KOPT-K1 (cell line): ENCODE measurements around the gene PROSER3.

Experiments
- H3K27ac ChIP-seq: fragments of 200-600 bp; sonication (generic); 2 replicates; pipeline ENCODE4 v1.5.1; 2016; ENCODE audit warnings: antibody characterized with exemption, mild to moderate bottlenecking, low read depth, low read length; ENCODE audit not compliant: poor library complexity, severe bottlenecking
- H3K36me3 ChIP-seq: fragments of 200-600 bp; sonication (generic); 2 replicates; pipeline ENCODE4 v1.5.1; 2017; ENCODE audit warnings: antibody characterized with exemption, mild to moderate bottlenecking, low read length, moderate library complexity; ENCODE audit not compliant: insufficient read depth
- H3K9me3 ChIP-seq: fragments of 200-600 bp; sonication (generic); 2 replicates; pipeline ENCODE4 v1.5.1; 2017; ENCODE audit warnings: antibody characterized with exemption, low read length, mild to moderate bottlenecking; ENCODE audit not compliant: insufficient read depth, poor library complexity, severe bottlenecking

The PROSER3 gene

DNA sequence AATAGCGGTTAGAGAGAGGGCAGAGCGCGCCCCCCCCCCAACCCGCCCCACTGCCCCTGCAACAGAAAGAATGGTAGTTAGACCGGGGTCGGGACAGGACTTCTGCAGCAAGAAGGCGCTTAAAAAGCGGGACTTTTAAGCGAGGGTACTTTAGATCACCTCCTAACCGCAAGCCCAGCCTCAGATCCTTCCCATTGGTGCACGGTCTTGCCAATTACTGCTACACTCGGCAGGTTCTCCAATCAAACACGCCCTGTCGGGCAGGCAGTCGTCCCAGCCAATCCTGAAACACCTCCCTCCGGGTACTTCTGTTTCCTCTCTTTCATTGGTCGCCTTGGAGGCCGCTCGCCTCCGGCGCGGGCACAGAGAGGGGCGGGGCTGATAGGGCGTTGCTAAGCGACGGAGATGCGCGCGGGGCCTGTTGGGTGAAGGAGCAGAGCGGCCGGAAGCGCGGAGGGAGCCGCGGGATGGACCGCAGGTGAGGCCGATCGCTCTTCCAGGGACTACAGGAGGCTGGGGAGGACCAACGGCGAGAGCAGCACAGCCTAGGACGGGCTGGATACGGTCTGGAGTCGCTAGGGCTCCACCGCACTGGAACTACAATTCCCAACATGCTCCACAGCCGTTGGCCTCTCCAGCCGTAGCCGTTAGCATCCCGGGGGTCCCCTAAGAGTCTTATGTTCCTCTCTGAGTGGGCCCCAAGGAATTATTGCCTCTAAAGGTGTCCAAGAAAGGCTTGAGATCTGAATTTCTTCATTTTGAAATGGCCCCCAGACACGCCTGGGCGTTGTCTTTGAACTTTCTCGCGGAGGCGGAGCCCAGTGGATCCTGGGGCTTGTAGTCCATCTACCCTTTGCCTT is at the start of gene PROSER3:
PROSER3 (plus strand) TSS at position 428 of the 860 bp plus-strand sequence; CDS start at position 468, 40 bp downstream.
- peaks cover 46% of the 10 kb centered on the region for H3K36me3 ChIP-seq
- H3K9me3 ChIP-seq, result no peaks in the 10 kb centered on the region
- peak within 1 kb of the TSS; percentile 89 for H3K27ac ChIP-seq

DNA sequence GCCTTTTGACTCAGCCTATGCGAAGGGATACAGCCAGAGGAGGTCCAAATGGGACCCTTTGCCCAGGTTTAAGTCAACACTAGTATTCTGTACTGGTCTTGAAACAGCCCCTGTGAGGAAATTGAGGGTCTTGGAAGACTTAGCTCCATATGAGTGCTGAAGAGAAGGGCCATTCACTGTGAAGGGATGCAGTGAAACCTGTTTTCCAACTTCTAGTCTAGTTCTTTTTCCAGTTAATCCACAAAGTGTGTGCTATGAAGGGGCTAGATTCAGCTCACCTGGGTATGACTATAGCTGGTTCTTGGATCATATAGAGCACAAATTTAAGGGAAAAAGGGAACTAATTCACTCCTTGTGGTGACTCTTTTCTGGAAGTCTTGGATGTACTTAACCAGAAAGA is 49.6 kb upstream of the PROSER3 start:
- no peak overlapping the region for H3K27ac ChIP-seq
- H3K9me3 ChIP-seq, result no peaks in the 10 kb centered on the region
- H3K36me3 ChIP-seq, result no peaks in the 10 kb centered on the region

DNA sequence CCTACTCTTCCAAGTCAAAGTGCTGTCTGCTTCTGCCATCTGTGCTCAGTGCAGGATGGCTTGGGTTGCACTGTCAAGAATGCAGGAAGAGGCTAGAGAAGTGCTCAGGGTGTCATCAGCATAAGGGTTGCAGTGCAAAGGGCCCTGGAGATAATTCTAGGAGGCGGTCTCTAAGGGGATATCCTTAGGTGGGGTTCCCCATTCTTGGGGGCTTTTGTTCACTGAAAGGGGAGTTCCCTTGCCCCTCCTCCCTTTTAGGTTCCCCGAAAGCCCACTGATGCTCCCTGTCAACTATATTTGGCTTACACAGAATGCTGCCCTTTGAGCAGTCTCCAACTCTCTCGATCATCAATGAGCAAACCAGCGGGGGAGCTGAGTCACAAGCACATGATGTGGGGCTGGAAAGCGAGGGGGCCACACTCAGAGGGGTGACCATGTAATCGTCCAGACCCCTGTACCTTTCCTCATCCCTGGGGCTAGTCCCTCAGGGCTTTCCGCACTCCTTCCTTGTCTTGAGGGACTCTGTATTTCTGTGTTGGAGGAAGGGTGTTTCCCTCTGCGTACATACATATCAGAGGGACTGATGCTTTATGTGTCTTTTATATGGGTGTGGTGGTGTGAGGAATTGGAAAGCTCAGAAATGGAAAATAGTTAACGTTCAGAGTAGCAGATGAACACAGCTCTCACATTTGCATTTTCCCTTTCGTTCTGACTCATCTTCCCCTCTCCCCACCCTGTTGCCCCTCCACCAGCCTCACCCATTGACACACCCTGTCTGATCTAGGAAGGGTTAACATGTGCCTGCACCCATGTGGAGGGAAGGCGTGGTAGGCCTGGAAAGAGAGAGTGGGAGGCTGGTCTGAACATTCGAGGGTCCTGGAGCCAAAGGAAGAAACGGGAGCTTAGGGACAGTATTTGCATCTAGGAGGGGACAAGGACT is 46.9 kb upstream of the PROSER3 start:
- H3K27ac ChIP-seq, result no peak overlapping the region
- H3K9me3 ChIP-seq, result no peaks in the 10 kb centered on the region
- no peaks in the 10 kb centered on the region for H3K36me3 ChIP-seq

DNA sequence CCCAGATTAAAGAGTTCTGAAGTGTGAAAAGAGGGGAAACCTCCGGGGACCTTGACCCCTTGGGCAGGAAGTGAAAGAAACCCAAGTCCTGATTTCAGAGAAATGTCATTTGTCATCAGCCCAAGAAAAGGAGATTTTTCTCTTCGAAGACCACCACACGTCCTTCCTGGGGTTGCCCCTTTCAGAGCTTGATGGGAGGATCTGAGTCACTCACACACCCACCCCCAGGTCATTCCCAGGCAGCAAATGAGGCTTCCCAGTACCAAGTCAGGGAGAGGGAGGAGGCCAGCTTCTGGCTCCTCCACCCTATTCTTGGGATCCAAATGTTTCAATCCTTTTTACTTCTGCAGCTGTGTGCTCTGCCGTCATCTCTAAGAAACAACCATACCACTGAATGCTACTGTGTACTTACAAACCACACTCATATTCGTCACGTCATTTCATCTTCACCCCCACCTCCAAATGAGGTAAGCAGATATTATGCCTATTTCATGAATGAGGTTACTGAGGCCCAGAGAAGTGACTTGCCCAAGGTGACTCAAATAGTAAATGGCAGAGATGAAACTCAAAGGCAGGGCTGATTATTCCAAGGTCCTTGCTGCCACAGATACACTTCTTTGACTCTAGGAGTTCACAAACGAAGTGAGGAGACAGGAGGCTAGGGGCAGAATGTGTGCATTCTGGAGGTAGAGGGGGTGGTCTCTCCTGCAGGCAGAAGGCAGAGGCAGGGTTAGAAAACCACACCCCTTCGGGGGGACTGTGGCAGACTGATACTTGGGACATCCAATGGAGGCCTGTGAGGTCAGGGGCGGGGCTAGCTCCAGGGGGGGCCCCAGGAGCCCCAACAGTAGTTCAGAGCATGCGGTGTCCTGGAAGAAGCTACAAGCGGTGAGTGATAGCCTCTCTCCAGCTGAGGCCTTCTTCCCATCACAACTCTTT is 45.1 kb upstream of the PROSER3 start:
- Histone ChIP-seq H3K27ac (no peak overlapping the region), H3K36me3 (no peaks in the 10 kb centered on the region), H3K9me3 (no peaks in the 10 kb centered on the region)

DNA sequence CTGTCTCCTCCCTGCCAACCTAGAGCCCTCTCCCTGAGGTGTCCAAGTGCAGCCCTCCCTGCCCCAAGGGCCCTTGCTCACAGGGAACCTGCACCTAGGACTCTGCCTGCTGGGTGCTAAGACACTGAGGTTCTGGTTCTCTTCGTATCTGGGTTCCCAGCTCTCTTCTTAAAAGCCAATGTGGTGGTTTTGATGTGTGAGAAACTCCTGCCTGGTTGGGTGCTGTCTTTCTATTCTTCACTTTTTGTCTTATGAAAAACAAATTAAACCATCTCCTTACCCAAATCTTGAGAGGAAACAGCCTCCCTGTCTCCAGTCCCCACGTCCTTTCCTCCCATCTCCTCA is 44.5 kb upstream of the PROSER3 start:
- H3K27ac ChIP-seq, result no peak overlapping the region
- H3K9me3 ChIP-seq, result no peaks in the 10 kb centered on the region
- no peaks in the 10 kb centered on the region for H3K36me3 ChIP-seq

DNA sequence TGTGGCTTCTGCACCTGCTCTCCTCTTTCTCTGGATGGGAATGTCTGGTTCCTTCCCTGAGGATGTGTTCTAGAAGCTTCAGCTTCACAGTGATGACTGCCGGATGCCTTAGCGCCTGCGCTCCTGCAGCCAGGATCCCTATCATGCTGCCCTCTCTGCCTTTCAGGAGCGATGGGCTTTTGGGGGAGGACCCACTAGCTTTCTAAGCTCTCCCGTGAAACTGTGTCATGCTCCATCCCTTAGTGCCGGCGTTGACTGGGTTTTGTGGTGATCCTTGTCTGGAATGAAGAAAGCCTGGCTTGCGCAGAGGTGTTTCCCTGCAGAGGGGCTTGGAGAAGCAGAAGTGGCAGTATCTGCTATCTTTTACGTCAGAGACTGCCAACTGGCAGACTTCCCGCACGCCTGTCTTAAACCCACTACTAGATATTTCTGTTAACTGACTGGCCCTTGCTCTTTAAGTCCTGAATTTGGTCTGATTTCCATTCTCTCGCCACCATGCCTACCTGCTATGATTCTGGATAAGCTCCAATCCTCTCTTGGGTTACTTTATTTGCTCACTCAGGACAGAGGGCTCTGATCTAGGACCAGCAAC is 44.0 kb upstream of the PROSER3 start:
- no peaks in the 10 kb centered on the region for H3K9me3 ChIP-seq
- H3K36me3 ChIP-seq, result no peaks in the 10 kb centered on the region
- H3K27ac ChIP-seq, result no peak overlapping the region

DNA sequence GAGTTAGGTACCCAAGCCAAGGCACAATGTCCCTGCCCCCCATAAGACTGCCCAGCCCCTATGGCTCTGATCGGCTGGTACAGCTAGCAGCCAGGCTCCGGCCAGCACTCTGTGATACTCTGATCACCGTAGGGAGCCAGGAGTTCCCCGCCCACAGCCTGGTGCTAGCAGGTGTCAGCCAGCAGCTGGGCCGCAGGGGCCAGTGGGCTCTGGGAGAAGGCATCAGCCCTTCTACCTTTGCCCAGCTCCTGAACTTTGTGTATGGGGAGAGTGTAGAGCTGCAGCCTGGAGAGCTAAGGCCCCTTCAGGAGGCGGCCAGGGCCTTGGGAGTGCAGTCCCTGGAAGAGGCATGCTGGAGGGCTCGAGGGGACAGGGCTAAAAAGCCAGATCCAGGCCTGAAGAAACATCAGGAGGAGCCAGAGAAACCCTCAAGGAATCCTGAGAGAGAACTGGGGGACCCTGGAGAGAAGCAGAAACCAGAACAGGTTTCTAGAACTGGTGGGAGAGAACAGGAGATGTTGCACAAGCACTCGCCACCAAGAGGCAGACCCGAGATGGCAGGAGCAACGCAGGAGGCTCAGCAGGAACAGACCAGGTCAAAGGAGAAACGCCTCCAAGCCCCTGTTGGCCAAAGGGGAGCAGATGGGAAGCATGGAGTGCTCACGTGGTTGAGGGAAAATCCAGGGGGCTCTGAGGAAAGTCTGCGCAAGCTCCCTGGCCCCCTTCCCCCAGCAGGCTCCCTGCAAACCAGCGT is 43.2 kb upstream of the PROSER3 start:
- Histone ChIP-seq H3K36me3 (peaks cover 5% of the 10 kb centered on the region; the same call in 1 of the 2 replicates), H3K27ac (no peak overlapping the region), H3K9me3 (no peaks in the 10 kb centered on the region)

DNA sequence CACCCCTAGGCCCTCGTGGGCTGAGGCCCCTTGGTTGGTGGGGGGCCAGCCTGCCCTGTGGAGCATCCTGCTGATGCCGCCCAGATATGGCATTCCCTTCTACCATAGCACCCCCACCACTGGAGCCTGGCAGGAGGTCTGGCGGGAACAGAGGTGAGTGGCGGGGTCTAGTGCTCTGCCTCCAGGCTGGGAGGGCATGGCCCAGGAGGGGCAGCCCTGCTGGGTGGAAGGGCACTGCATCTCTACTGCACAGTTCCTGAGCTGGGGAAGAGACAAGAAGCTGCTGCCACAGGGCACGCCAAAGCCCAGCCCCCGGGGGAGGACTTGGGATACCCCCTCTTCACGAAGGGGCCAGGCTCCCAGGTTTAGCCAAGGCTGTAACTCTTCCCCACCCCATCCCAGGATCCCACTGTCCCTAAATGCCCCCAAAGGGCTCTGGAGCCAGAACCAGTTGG is 42.6 kb upstream of the PROSER3 start:
- H3K9me3 ChIP-seq, result no peaks in the 10 kb centered on the region
- no peak overlapping the region for H3K27ac ChIP-seq
- H3K36me3 ChIP-seq, result peaks cover 11% of the 10 kb centered on the region; the same call in 1 of the 2 replicates

DNA sequence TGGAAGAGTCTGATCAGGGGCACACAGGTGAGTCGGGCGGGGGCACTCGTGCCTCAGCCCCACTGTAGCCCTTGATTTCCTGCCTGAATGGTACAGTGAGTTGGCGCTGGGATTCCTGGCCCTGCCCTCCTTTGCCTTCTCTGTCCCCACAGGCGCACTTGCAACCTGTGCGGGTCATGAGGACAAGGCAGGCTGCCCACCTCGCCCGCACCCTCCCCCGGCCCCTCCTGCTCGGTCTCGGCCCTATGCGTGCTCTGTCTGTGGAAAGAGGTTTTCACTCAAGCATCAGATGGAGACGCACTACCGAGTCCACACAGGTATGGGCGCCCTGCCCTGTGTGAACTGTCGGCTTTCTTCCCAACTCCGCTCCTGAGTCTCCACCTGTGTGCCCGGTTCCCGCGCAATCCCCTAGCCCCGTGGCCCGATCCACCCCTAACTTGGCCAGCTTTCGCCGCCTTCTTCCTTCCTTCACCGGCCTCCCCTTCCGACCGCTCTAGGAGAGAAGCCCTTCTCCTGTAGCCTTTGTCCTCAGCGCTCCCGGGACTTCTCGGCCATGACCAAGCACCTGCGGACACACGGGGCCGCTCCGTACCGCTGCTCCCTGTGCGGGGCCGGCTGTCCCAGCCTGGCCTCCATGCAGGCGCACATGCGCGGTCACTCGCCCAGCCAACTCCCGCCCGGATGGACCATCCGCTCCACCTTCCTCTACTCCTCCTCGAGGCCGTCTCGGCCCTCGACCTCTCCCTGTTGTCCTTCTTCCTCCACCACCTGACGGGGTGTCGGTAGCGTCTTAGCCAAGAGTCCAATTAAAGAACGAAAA is 41.8 kb upstream of the PROSER3 start:
- H3K9me3 ChIP-seq, result no peaks in the 10 kb centered on the region
- H3K27ac ChIP-seq, result peak overlapping the region; percentile 79
- H3K36me3 ChIP-seq, result peaks cover 19% of the 10 kb centered on the region; the same call in 1 of the 2 replicates

DNA sequence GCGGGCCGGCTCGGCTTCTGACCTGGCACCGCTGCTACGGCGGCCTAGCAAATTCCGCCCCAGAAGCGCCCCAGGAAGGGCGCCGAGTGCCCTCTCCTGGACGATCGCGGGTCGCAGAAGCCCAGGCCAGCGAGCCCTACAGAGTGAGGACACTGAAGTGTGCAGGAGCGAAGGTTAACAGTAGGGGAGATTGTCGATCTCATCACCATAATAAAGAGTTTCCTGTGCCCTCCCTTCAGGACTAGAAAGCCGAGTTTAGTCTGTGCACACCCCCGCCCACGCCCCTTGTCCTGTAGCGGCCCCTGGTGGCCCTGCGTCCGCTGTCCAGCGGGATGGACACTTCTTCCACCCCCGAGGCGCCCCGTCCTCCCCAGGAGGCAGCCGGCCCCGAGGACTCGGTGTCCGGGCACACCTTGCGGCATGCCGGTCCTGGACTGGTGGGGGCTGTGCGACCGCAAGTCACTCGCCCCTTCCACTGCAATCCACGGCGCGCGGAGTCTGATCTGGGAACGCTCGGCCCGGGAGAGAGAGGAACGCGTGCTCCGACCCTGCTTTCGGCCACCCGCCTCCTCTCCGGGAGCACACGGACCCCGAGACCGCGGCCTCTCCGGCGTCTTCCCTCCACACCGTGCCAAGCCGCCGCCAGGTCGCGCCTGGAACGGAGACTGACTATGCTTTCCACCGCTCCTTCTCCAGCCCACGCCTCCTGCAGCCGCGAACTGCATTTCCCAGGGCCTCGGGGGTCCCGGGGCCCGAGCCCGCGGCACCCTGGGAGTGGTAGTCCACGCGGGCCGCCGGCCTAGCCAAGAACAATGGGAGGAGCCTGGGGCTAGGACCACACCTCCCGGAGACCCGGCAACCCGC is 40.9 kb upstream of the PROSER3 start:
- H3K36me3 ChIP-seq, result peaks cover 27% of the 10 kb centered on the region
- peak overlapping the region; percentile 79 for H3K27ac ChIP-seq
- H3K9me3 ChIP-seq, result no peaks in the 10 kb centered on the region

DNA sequence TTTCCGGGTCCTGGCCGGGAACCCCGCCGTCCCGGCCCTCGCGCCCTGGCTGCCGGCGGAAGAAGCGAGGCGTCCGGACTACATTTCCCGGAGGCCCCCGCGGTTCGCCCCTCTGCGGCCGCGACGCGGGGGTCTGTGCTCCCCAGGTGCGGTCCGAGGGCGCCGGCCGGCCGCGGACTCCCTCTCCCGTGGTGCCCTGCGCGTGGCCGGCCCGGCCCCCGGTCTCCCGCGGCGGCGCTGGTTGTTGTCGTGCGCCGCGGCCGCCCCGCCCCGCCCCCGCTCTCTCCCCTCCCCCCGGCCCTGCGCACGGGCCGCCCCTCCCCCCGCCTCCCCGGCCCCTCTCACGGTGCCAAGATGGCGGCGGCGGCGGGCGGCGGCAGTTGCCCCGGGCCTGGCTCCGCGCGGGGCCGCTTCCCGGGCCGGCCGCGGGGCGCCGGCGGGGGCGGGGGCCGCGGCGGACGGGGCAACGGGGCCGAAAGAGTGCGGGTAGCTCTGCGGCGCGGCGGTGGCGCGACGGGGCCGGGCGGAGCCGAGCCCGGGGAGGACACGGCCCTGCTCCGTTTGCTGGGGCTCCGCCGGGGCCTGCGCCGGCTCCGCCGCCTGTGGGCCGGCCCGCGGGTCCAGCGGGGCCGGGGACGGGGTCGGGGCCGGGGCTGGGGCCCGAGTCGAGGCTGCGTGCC is 40.2 kb upstream of the PROSER3 start, which contains the start of gene KMT2B:
KMT2B (plus strand) TSS at position 339 of the 680 bp plus-strand sequence; CDS start at position 355, 16 bp downstream.
- Histone ChIP-seq H3K9me3 (no peaks in the 10 kb centered on the region), H3K36me3 (peaks cover 35% of the 10 kb centered on the region), H3K27ac (peak within 1 kb of the TSS; percentile 79)
